Mesendoderm (in vitro differentiated cells): Measurements from ENCODE around the gene DCAF15.
"Not testable (repeated sequence)": the region's sequence is repeated elsewhere in the genome, so short reads cannot be mapped to it uniquely, and the experiment has no call there.

Experiments used
- DNase-seq: peaks from one replicate; pipeline ENCODE4 v3.0.0; 2013
- H2AK5ac ChIP-seq: 2 replicates; pipeline ENCODE4 v1.6.1; 2013; ENCODE audit warnings: low read length, inconsistent platforms
- H2BK120ac ChIP-seq: 2 replicates; pipeline ENCODE4 v1.6.1; 2013; ENCODE audit warnings: low read depth, mild to moderate bottlenecking, low read length, moderate library complexity, mixed read lengths
- H2BK15ac ChIP-seq: replicated peaks from 2 replicates; pipeline ENCODE4 v1.6.1; 2013; ENCODE audit warnings: low read depth, mild to moderate bottlenecking, moderate library complexity
- H2BK5ac ChIP-seq: 2 replicates; pipeline ENCODE4 v1.6.1; 2013; ENCODE audit warnings: low read length, inconsistent platforms
- H3K18ac ChIP-seq: 2 replicates; pipeline ENCODE4 v1.6.1; 2013; ENCODE audit warnings: mild to moderate bottlenecking, low read length, mixed read lengths
- H3K23ac ChIP-seq: one replicate; pipeline ENCODE4 v1.6.1; 2013; ENCODE audit warnings: low read length
- H3K27ac ChIP-seq: 2 replicates; pipeline ENCODE4 v1.5.1; 2013; ENCODE audit warnings: low read depth, mild to moderate bottlenecking, inconsistent platforms, low read length, moderate library complexity
- H3K27me3 ChIP-seq: 2 replicates; pipeline ENCODE4 v1.6.1; 2013; ENCODE audit warnings: low read length, control low read depth, mild to moderate bottlenecking, inconsistent platforms; ENCODE audit not compliant: insufficient read depth, poor library complexity
- H3K36me3 ChIP-seq: 2 replicates; pipeline ENCODE4 v1.6.1; 2013; ENCODE audit warnings: low read length, inconsistent platforms; ENCODE audit not compliant: control insufficient read depth, insufficient read depth
- H3K4ac ChIP-seq: one replicate; pipeline ENCODE4 v1.6.1; 2013; ENCODE audit warnings: low read depth, mild to moderate bottlenecking, low read length, moderate library complexity
- H3K4me1 ChIP-seq: 2 replicates; pipeline ENCODE4 v1.6.1; 2013; ENCODE audit warnings: low read depth, low read length, inconsistent platforms; ENCODE audit not compliant: control insufficient read depth
- H3K4me2 ChIP-seq: 2 replicates; pipeline ENCODE4 v1.6.1; 2013; ENCODE audit warnings: low read length
- H3K4me3 ChIP-seq: 2 replicates; pipeline ENCODE4 v1.5.1; 2013; ENCODE audit warnings: mild to moderate bottlenecking, low read length
- H3K56ac ChIP-seq: one replicate; pipeline ENCODE4 v1.6.1; 2013; ENCODE audit warnings: low read length
- H3K79me1 ChIP-seq: 2 replicates; pipeline ENCODE4 v1.6.1; 2013; ENCODE audit warnings: low read length, inconsistent platforms
- H3K79me2 ChIP-seq: 2 replicates; pipeline ENCODE4 v1.6.1; 2013; ENCODE audit warnings: mild to moderate bottlenecking, low read length; ENCODE audit not compliant: control insufficient read depth, insufficient read depth
- H3K9ac ChIP-seq: 2 replicates; pipeline ENCODE4 v1.6.1; 2013; ENCODE audit warnings: low read length, inconsistent platforms
- H4K5ac ChIP-seq: one replicate; pipeline ENCODE4 v1.6.1; 2013; ENCODE audit warnings: low read length
- H4K8ac ChIP-seq: one replicate; pipeline ENCODE4 v1.6.1; 2013; ENCODE audit warnings: low read depth, mild to moderate bottlenecking, control low read depth, low read length, moderate library complexity
- WGBS: extraction: QIAGEN DNeasy Blood & Tissue Kit; methylation state at CpG from one replicate; pipeline ENCODE4 v1.1.7; 2013; ENCODE audit warnings: low lambda C conversion rate, missing lambda C conversion rate; ENCODE audit not compliant: insufficient coverage; ENCODE audit errors: extremely low coverage; 5-methylcytosine and 5-hydroxymethylcytosine counted together

The DCAF15 gene

DNA sequence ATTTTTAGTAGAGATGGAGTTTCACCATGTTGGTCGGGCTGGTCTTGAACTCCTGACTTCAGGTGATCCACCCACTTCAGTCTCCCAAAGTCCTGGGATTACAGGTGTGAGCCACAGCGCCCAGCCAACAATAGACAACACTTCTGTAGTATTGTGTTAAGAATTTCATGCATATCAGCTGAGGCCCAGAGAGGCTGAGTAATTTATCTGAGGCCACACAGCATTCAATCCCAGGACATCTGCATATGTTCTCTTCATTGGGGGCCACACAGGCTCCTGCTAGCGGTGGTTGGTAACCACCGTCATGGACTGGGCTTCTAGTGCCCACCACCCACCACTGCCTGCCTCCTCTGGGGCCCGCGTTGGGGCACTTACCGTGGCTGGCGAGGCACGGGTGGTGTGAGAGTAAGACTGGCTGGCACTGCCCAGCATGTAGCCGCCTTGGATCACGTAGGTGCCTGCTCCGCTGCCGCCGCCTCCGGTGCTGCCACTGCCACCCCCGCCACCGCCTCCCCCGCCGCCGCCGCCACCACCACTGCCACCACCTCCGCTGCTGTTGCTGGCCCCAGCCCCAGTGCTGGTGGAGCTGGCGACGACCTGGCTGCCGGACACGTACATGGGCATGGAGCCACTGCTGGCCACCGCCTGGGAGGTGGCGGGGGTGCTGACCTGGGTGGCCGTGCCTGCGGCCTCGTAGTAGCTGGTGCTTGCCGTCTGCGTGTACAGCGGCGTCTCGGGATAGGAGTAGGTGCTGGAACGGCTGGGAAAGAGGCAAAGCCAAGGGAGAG lies 20.3 kb downstream of the DCAF15 start:
- Histone ChIP-seq H2BK5ac (no peak overlapping the region), H4K8ac (no peak overlapping the region), H3K79me1 (no peaks in the 10 kb centered on the region), H3K23ac (no peak overlapping the region), H3K9ac (no peak overlapping the region), H2BK120ac (no peak overlapping the region), H3K27ac (no peak overlapping the region), H3K56ac (no peak overlapping the region), H3K4me3 (no peak overlapping the region), H3K4ac (no peak overlapping the region), H3K79me2 (no peaks in the 10 kb centered on the region), H3K27me3 (no peaks in the 10 kb centered on the region), H3K4me1 (no peaks in the 10 kb centered on the region), H3K36me3 (peaks cover 4% of the 10 kb centered on the region), H3K4me2 (no peak overlapping the region), H2AK5ac (no peak overlapping the region), H3K18ac (no peak overlapping the region), H2BK15ac (no peak overlapping the region), H4K5ac (no peak overlapping the region)
- no peak for DNase-seq
- WGBS, result no CpG with 5 or more reads among the region's 37 CpGs

DNA sequence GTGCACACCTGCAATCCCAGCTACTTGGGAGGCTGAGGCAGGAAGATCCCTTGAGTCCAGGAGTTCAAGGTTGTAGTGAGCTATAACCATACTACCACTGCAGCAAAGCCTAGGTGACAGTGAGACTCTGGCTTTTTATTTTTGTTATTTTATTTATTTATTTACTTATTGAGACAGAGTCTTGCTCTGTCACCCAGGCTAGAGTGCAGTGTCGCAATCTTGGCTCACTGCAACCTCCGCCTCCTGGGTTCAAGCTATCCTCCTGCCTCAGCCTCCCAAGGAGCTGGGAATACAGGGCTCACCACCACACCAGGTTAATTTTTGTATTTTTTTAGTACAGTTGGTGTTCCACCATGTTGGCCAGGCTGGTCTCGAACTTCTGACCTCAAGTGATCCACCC lies 21.2 kb downstream of the DCAF15 start:
- not testable (repeated sequence) for H3K36me3 ChIP-seq, H2BK15ac ChIP-seq, H3K18ac ChIP-seq, H3K4me2 ChIP-seq, H3K4me1 ChIP-seq, H4K5ac ChIP-seq, H2BK120ac ChIP-seq, H3K27me3 ChIP-seq, H3K27ac ChIP-seq, DNase-seq, H3K79me1 ChIP-seq, H3K79me2 ChIP-seq, H3K4ac ChIP-seq, H4K8ac ChIP-seq, H3K23ac ChIP-seq, H3K9ac ChIP-seq, H3K4me3 ChIP-seq, H2AK5ac ChIP-seq, H3K56ac ChIP-seq, H2BK5ac ChIP-seq
- no CpG with 5 or more reads among the region's 3 CpGs for WGBS

DNA sequence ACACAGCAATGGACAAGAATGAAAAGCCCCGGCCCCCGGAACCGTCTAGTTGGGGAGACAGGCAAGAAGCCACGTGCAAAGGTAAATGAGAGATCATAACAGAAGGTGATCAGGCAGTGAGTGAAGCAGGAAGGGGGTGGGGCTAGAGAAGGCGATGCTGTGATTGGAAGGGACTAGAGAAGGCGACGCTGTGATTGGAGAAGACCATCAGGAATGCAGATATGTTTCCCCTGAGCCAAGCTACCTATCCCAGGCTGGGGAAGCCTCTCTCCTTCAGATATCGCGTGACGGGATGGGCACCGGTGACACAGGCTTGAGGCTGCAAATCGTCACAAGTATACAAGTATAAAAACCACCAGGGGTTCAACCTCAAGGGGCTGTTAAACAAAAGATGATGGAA lies 21.8 kb downstream of the DCAF15 start:
- Histone ChIP-seq H4K5ac (no peak overlapping the region), H2BK5ac (no peak overlapping the region), H3K36me3 (peaks cover 1% of the 10 kb centered on the region), H2AK5ac (no peak overlapping the region), H3K4me2 (no peak overlapping the region), H2BK120ac (no peak overlapping the region), H3K79me1 (no peaks in the 10 kb centered on the region), H3K4ac (no peak overlapping the region), H3K4me3 (no peak overlapping the region), H3K4me1 (peaks cover 3% of the 10 kb centered on the region), H3K9ac (no peak overlapping the region), H4K8ac (no peak overlapping the region), H3K27me3 (no peaks in the 10 kb centered on the region), H2BK15ac (no peak overlapping the region), H3K79me2 (no peaks in the 10 kb centered on the region), H3K56ac (peak overlapping the region; percentile 49), H3K18ac (no peak overlapping the region), H3K23ac (no peak overlapping the region), H3K27ac (no peak overlapping the region)
- no CpG with 5 or more reads among the region's 12 CpGs for WGBS
- peak; percentile 96 for DNase-seq

DNA sequence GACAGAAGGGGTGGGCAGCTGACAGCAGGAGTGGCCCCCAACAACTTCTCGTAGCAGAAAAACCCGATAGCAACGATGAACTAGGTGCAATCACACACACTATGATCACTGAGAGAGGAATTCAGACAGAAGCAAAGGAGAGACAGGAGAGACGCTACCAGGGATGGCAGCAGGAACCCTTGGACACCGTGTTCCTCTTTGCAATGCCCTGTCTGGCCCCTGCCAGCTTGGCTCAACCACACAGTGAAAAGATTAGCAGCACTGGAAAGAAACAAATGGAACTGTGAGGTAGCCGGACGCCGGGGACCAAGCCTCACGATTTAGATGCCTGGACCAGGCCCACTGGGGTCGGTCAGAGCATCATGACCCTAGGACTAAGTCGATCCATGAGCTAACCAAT lies 23.6 kb downstream of the DCAF15 start:
- no CpG with 5 or more reads among the region's 11 CpGs for WGBS
- Histone ChIP-seq H3K9ac (no peak overlapping the region), H2BK5ac (no peak overlapping the region)

DNA sequence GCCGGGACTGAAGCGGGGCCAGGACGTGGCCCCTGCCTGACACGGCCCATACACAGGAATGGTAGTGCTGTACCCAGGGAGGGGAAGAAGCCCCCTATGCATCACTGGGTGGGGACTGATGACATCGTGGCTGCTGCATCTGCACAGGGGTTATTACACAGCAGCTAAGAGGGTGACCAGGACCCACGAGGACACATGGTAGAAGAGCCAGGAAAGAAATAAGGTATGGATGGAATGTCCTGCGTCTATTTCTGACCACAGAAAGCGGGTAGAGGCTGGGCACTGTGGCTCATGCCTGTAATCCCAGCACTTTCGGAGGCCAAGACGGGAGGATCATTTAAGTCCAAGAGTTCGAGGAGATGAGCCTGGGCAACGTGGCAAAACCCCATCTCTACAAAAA lies 24.1 kb downstream of the DCAF15 start:
- no peak overlapping the region for H3K18ac ChIP-seq
- H3K9ac ChIP-seq, result no peak overlapping the region
- H3K27ac ChIP-seq, result no peak overlapping the region
- H2AK5ac ChIP-seq, result no peak overlapping the region
- H3K36me3 ChIP-seq, result no peaks in the 10 kb centered on the region
- no peaks in the 10 kb centered on the region for H3K27me3 ChIP-seq
- no peak overlapping the region for H4K8ac ChIP-seq
- peaks cover 3% of the 10 kb centered on the region for H3K4me1 ChIP-seq
- H3K4ac ChIP-seq, result no peak overlapping the region
- H3K4me2 ChIP-seq, result no peak overlapping the region
- H2BK15ac ChIP-seq, result no peak overlapping the region
- no peak overlapping the region for H3K23ac ChIP-seq
- no peak overlapping the region for H2BK5ac ChIP-seq
- no CpG with 5 or more reads among the region's 12 CpGs for WGBS
- no peak overlapping the region for H3K4me3 ChIP-seq
- H3K79me1 ChIP-seq, result no peaks in the 10 kb centered on the region
- H3K56ac ChIP-seq, result no peak overlapping the region
- H4K5ac ChIP-seq, result no peak overlapping the region
- no peak overlapping the region for H2BK120ac ChIP-seq
- no peak for DNase-seq
- no peaks in the 10 kb centered on the region for H3K79me2 ChIP-seq

More for the DNA sequence above, 23.6 kb downstream of the DCAF15 start:
- no peak overlapping the region for H3K27ac ChIP-seq
- H2AK5ac ChIP-seq, result no peak overlapping the region
- DNase-seq, result no peak
- H3K18ac ChIP-seq, result no peak overlapping the region
- no peak overlapping the region for H2BK120ac ChIP-seq
- no peaks in the 10 kb centered on the region for H3K36me3 ChIP-seq
- H3K79me2 ChIP-seq, result no peaks in the 10 kb centered on the region
- H3K4me2 ChIP-seq, result no peak overlapping the region
- no peak overlapping the region for H4K8ac ChIP-seq
- peaks cover 3% of the 10 kb centered on the region for H3K4me1 ChIP-seq
- no peak overlapping the region for H3K23ac ChIP-seq
- H2BK15ac ChIP-seq, result no peak overlapping the region
- no peak overlapping the region for H4K5ac ChIP-seq
- H3K79me1 ChIP-seq, result no peaks in the 10 kb centered on the region
- no peak overlapping the region for H3K56ac ChIP-seq
- no peak overlapping the region for H3K4ac ChIP-seq
- H3K4me3 ChIP-seq, result no peak overlapping the region
- H3K27me3 ChIP-seq, result no peaks in the 10 kb centered on the region

DNA sequence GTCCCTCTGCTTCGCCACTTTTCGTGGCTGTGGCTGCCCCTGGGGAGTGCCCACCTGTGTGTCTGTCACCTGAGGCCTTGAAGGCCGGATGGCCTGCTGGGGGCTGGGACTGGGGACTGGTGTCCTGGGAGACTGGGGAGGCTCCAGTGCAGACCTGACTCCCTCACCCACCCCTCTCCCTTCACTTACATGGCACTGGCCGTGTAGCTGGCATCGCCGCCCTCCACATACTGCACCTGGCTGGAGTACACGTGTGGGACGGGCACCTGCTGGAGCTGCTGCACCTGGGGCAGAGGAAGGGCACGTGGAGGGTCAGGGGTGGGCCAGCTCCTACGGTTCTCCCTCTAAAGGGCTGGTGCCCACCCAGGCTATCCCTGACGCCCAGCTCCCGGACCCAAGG lies 25.5 kb downstream of the DCAF15 start:
- H3K79me1 ChIP-seq, result no peaks in the 10 kb centered on the region
- no peak overlapping the region for H3K4me3 ChIP-seq
- H3K56ac ChIP-seq, result peak overlapping the region; percentile 73
- WGBS, result no CpG with 5 or more reads among the region's 12 CpGs
- H3K27ac ChIP-seq, result peak overlapping the region; percentile 21
- H2BK120ac ChIP-seq, result no peak overlapping the region
- H3K4ac ChIP-seq, result peak overlapping the region; percentile 17
- peak overlapping the region; percentile 3 for H3K18ac ChIP-seq
- no peaks in the 10 kb centered on the region for H3K79me2 ChIP-seq
- H3K4me2 ChIP-seq, result no peak overlapping the region
- peak overlapping the region; percentile 82 for H2AK5ac ChIP-seq
- no peak overlapping the region for H3K23ac ChIP-seq
- H2BK15ac ChIP-seq, result no peak overlapping the region
- H3K4me1 ChIP-seq, result peaks cover 3% of the 10 kb centered on the region
- DNase-seq, result no peak
- peak overlapping the region; percentile 45 for H2BK5ac ChIP-seq
- H3K27me3 ChIP-seq, result no peaks in the 10 kb centered on the region
- H4K5ac ChIP-seq, result no peak overlapping the region
- no peaks in the 10 kb centered on the region for H3K36me3 ChIP-seq
- peak overlapping the region; percentile 66 for H3K9ac ChIP-seq
- no peak overlapping the region for H4K8ac ChIP-seq
